K562 (cell line): Measurements from ENCODE around the gene PHC3. TPM values are rescaled to one million over a fixed set of nuclear protein-coding genes. Genes with fewer than 3 reads are reported as not detected.

Experiments
- CBFA2T2 ChIP-seq: fragments of 450-650 bp; conservative IDR thresholded peaks from 2 replicates; pipeline ENCODE4 v1.6.1; 2017; ENCODE audit warnings: mild to moderate bottlenecking
- CBFA2T3 ChIP-seq: fragments of 450-650 bp; IDR thresholded peaks from 2 replicates; pipeline ENCODE4 v1.6.1; 2017
- COPS2 ChIP-seq: fragments of 450-650 bp; conservative IDR thresholded peaks from 2 replicates; pipeline ENCODE4 v1.6.1; 2016; ENCODE audit warnings: mild to moderate bottlenecking, moderate library complexity
- HINFP ChIP-seq: fragments of 450-650 bp; conservative IDR thresholded peaks from 2 replicates; pipeline ENCODE4 v1.6.1; 2016; ENCODE audit warnings: missing genetic modification characterization, low read depth, mild to moderate bottlenecking, control low read depth, missing compliant biosample characterization
- HMG20A ChIP-seq: fragments of 450-650 bp; formaldehyde crosslinking; conservative IDR thresholded peaks from 2 replicates; pipeline ENCODE4 v1.4.0; 2020; ENCODE audit warnings: mild to moderate bottlenecking, mixed read lengths
- ID3 ChIP-seq, 2 experiments: fragments of 250-450 bp in 1 of 2; fragments of 450-650 bp in 1 of 2; sonication (Bioruptor Pico) in 1 of 2; IDR thresholded peaks; 2 replicates each; pipeline versions ENCODE4 v1.6.1 to v1.8.0; 2016 to 2021; ENCODE audit warnings: mild to moderate bottlenecking in 2 of 2, moderate library complexity in 2 of 2, missing compliant biosample characterization in 1 of 2, missing genetic modification characterization in 1 of 2
- ILF3 ChIP-seq: fragments of 450-650 bp; IDR thresholded peaks from 2 replicates; pipeline ENCODE4 v1.6.1; 2018; ENCODE audit warnings: antibody characterized with exemption, mild to moderate bottlenecking, moderate library complexity, borderline replicate concordance
- KDM1A ChIP-seq, 2 experiments: fragments of 450-650 bp; IDR thresholded peaks; 2 replicates each; pipeline ENCODE4 v1.6.1; 2016; ENCODE audit warnings: mild to moderate bottlenecking in 2 of 2
- MAFK ChIP-seq: IDR thresholded peaks from 2 replicates; pipeline ENCODE4 v1.6.1; 2011; ENCODE audit warnings: low read length, improper control_type of control experiment
- PRMT5 ChIP-seq: sonication (generic); formaldehyde crosslinking; IDR thresholded peaks from 2 replicates; pipeline ENCODE4 v1.5.0; 2020; ENCODE audit warnings: missing genetic modification reagents
- PYGO2 ChIP-seq: fragments of 450-650 bp; IDR thresholded peaks from 2 replicates; pipeline ENCODE4 v1.6.1; 2016; ENCODE audit warnings: mild to moderate bottlenecking, missing genetic modification characterization, moderate library complexity, missing compliant biosample characterization
- RCOR1 ChIP-seq, 2 experiments: IDR thresholded peaks; 2 replicates each; pipeline ENCODE4 v1.6.1; 2012; ENCODE audit warnings: low read depth in 2 of 2, low read length in 2 of 2, borderline replicate concordance in 1 of 2, improper control_type of control experiment in 1 of 2
- SIN3A ChIP-seq, 2 experiments: fragments of 150-350 bp in 1 of 2; IDR thresholded peaks; 2 replicates each; pipeline ENCODE4 v1.6.1; 2011 to 2016; ENCODE audit warnings: borderline replicate concordance in 2 of 2, low read depth in 2 of 2, low read length in 2 of 2, mild to moderate bottlenecking in 2 of 2, moderate library complexity in 2 of 2; ENCODE audit not compliant: control insufficient read depth in 1 of 2
- SMARCA4 ChIP-seq: fragments of 450-650 bp; IDR thresholded peaks from 2 replicates; pipeline ENCODE4 v1.6.1; 2016
- SMARCA5 ChIP-seq: fragments of 450-650 bp; IDR thresholded peaks from 2 replicates; pipeline ENCODE4 v1.6.1; 2016
- SMARCB1 ChIP-seq: IDR thresholded peaks from 2 replicates; pipeline ENCODE4 v1.6.1; 2011; ENCODE audit warnings: improper control_type of control experiment, low read depth; ENCODE audit not compliant: insufficient read length
- TCFL5 ChIP-seq: fragments of 250-450 bp; sonication (Bioruptor Pico); conservative IDR thresholded peaks from 2 replicates; pipeline ENCODE4 v1.6.1; 2021; ENCODE audit warnings: mild to moderate bottlenecking, moderate library complexity, matching md5 sums
- TEAD4 ChIP-seq, 2 experiments: sonication (generic) in 1 of 2; formaldehyde crosslinking in 1 of 2; IDR thresholded peaks; 2 replicates each; pipeline versions ENCODE4 v1.6.1 to v1.8.0; 2012 to 2022; ENCODE audit warnings: borderline replicate concordance in 1 of 2, inconsistent platforms in 1 of 2, low read length in 1 of 2, mild to moderate bottlenecking in 1 of 2, missing genetic modification reagents in 1 of 2
- ZNF431 ChIP-seq: sonication (generic); formaldehyde crosslinking; IDR thresholded peaks from 2 replicates; pipeline ENCODE4 v1.8.0; 2022; ENCODE audit warnings: mild to moderate bottlenecking, missing genetic modification reagents
- polyA plus RNA-seq, 8 experiments: library from polyadenylated mRNA; depleted of rRNA in 4 of 8; stranded (reverse) in 5 of 8; unstranded in 3 of 8; fragments of >200 nt; fragmentation: Nextera tagmentation in 2 of 8; fragmentation: Illumina TruSeq in 1 of 8; extraction: Ambion mirVana in 2 of 8; extraction: Trizol in 1 of 8; gene quantifications; 2 replicates each; pipeline versions ENCODE4 v1.2.1 to v1.2.3, GENCODE V29; 2011 to 2014; ENCODE audit warnings: inconsistent platforms in 1 of 8, missing spikeins in 1 of 8
- total RNA-seq, 7 experiments: library from RNA; depleted of rRNA in 6 of 7; stranded (reverse); fragments of >200 nt in 6 of 7; fragmentation: Illumina TruSeq in 2 of 7; extraction: Trizol in 2 of 7; gene quantifications; 2 replicates each; pipeline versions ENCODE4 v1.2.1 to v1.2.3, GENCODE V29; 2011 to 2021; ENCODE audit warnings: low replicate concordance in 1 of 7

PHC3 gene
- total and polyA plus RNA-seq, 9 of the 15 experiments (the other 6 are each of a cell fraction or from before 2014, with no cell fraction given): 3.1 to 21.6 (median 10.5) TPM

DNA sequence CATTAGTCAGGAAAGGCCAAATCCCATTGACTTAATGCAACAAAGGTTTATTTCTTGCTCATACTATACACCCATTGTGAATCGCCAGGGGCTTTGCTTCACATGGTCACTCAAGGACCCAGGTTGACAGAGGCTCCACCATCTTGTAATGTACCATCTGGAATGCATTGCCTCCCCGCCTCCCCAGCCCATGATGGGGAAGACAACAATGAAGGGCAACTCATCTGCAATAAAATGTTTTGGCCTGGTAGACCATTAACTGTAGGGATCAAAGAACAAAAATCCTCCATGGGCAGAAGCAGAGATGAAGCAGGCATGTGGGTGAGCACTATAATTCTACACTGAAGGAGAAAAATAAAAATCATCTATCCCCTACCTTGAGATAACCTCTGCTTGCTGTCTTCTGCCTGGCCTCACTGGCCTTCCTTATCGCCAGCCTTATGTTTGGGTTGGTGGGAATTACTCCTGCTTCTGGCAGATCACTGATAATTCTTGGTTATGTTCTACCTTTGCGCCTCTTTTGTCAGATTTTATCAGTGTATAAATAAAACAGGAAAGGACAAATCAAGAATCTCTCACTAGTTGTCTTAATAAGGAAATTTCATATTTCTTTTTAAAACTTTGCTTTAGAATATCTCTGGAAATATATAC lies 106.0 kb downstream of the PHC3 start (continued):
- TF ChIP-seq COPS2: no peak
- peak; percentile 78 for TF ChIP-seq CBFA2T3
- peak; percentile 61 for TF ChIP-seq TEAD4 (IDR thresholded peaks at IDR 0.05; ENCODE audit: low read length)
- TF ChIP-seq TEAD4 (CRISPR knock-in tag; IDR thresholded peaks at IDR 0.05; ENCODE audit: borderline replicate concordance): no peak
- TF ChIP-seq PRMT5 (CRISPR knock-in tag): no peak
- no peak for TF ChIP-seq HMG20A
- TF ChIP-seq PYGO2 (tag): no peak
- TF ChIP-seq ZNF431 (CRISPR knock-in tag): no peak
- no peak for TF ChIP-seq SMARCA5
- 0 out of 2 replicates have a peak, but pooled peaks have one; percentile 40 for TF ChIP-seq SMARCA4
- peak; percentile 61 for TF ChIP-seq CBFA2T2
- no peak for TF ChIP-seq HINFP (tag)
- no peak for TF ChIP-seq MAFK
- peak in 1 of 2 experiments; percentile 23; a peak in 1 of 4 replicates for TF ChIP-seq RCOR1 (IDR thresholded peaks at IDR 0.05; ENCODE audit: borderline replicate concordance in 1 of 2, low read depth in 2 of 2, low read length in 2 of 2)
- TF ChIP-seq ILF3: no peak
- no peak for TF ChIP-seq SIN3A (IDR thresholded peaks at IDR 0.05; ENCODE audit: borderline replicate concordance in 2 of 2, control insufficient read depth in 1 of 2, low read depth in 2 of 2, low read length in 2 of 2)
- TF ChIP-seq KDM1A (IDR thresholded peaks at IDR 0.05): no peak
- TF ChIP-seq ID3 (CRISPR knock-in tag; IDR thresholded peaks at IDR 0.05): no peak
- TF ChIP-seq ID3 (tag; IDR thresholded peaks at IDR 0.05): peak; percentile 26; the same call in 1 of the 2 replicates
- TF ChIP-seq SMARCB1: no peak
- no peak for TF ChIP-seq TCFL5 (CRISPR knock-in tag)
